Limb (tissue), 2 donors: Measurements from ENCODE around the gene PRKAR1B.
"Not testable (repeated sequence)": the region's sequence is repeated elsewhere in the genome, so short reads cannot be mapped to it uniquely, and the experiment has no call there.

Source experiments
- DNase-seq, 2 donors: peaks; one replicate each; pipeline ENCODE4 v3.0.0-alpha.2; 2016; ENCODE audit errors: extremely low spot score in 2 of 2

Gene PRKAR1B

GRCh38 chr7:646487-646886 is 80.6 kb downstream of the PRKAR1B start:
- no peak for DNase-seq

- DNase-seq, result no peak
These were observed 81.5 kb downstream of the PRKAR1B start for GRCh38 chr7:645606-646005.

- DNase-seq, result no peak
These were observed 82.4 kb downstream of the PRKAR1B start for GRCh38 chr7:644381-645305.

GRCh38 chr7:641966-642365 is 85.1 kb downstream of the PRKAR1B start:
- DNase-seq, result no peak

GRCh38 chr7:641269-641671 is 85.8 kb downstream of the PRKAR1B start:
- DNase-seq, result no peak

- no peak for DNase-seq
These were observed 88.6 kb downstream of the PRKAR1B start for GRCh38 chr7:638256-639011.

GRCh38 chr7:637826-638225 is 89.3 kb downstream of the PRKAR1B start:
- no peak for DNase-seq

GRCh38 chr7:636396-636795 is 90.7 kb downstream of the PRKAR1B start:
- DNase-seq, result no peak

GRCh38 chr7:635687-636382 is 91.2 kb downstream of the PRKAR1B start:
- DNase-seq, result not testable (repeated sequence)

- DNase-seq, result no peak
These were observed 91.9 kb downstream of the PRKAR1B start for GRCh38 chr7:635227-635626.

GRCh38 chr7:633381-634018 is 93.6 kb downstream of the PRKAR1B start:
- no peak for DNase-seq

GRCh38 chr7:632831-633210 is 94.3 kb downstream of the PRKAR1B start:
- DNase-seq, result no peak

GRCh38 chr7:631964-632830 is 94.9 kb downstream of the PRKAR1B start:
- DNase-seq, result no peak

- DNase-seq, result no peak
These were observed 95.8 kb downstream of the PRKAR1B start for GRCh38 chr7:631291-631711.

- DNase-seq, result no peak
These were observed 96.5 kb downstream of the PRKAR1B start for GRCh38 chr7:630539-630938.

- no peak for DNase-seq
These were observed 97.0 kb downstream of the PRKAR1B start for GRCh38 chr7:630111-630511.

- no peak for DNase-seq
These were observed 98.3 kb downstream of the PRKAR1B start for GRCh38 chr7:628826-629225.

- no peak for DNase-seq
These were observed 98.7 kb downstream of the PRKAR1B start for GRCh38 chr7:628402-628763.

- DNase-seq, result no peak
These were observed 99.2 kb downstream of the PRKAR1B start for GRCh38 chr7:627661-628401.
